ENCODE measurements around the gene ZNF398. TPM values are rescaled to one million over a fixed set of nuclear protein-coding genes. Genes with fewer than 3 reads are reported as not detected.
A peak's percentile ranks its signal among the peaks of the same experiment; 100 is the strongest.

Gene ZNF398
- total and polyA plus RNA-seq, 9 of the 15 experiments (the other 6 are each of a cell fraction or from before 2014, with no cell fraction given), result 4.0 to 18.6 (median 10.4) TPM

GRCh38 chr7:149226840-149227494 is 79.7 kb downstream of the ZNF398 start (continued):
- TF ChIP-seq YBX1 (IDR thresholded peaks at IDR 0.05), result no peak
- TF ChIP-seq TEAD4 (IDR thresholded peaks at IDR 0.05; ENCODE audit: low read length), result peak; percentile 8; the same call in 1 of the 2 replicates
- TF ChIP-seq TEAD4 (CRISPR knock-in tag; IDR thresholded peaks at IDR 0.05; ENCODE audit: borderline replicate concordance), result no peak
- peak; percentile 12 for TF ChIP-seq CHD7 (IDR thresholded peaks at IDR 0.05; ENCODE audit: low read depth, low read length)
- no peak for TF ChIP-seq SMC3 (conservative IDR thresholded peaks at IDR 0.05; ENCODE audit: insufficient read depth, low read depth, low read length)
- TF ChIP-seq POLR2AphosphoS2 (IDR thresholded peaks at IDR 0.05; ENCODE audit: low read length), result 0 out of 2 replicates have a peak, but pooled peaks have one; percentile 31
- no peak for TF ChIP-seq POU5F1 (IDR thresholded peaks at IDR 0.05; ENCODE audit: borderline replicate concordance, low read depth, low read length, partially characterized antibody)
- TF ChIP-seq TGIF2 (CRISPR knock-in tag; IDR thresholded peaks at IDR 0.05), result no peak

Measured in K562 (cell line).